HG03095 (cell line): Measurements from ENCODE around the gene GLIS2.

Experiments
- ATAC-seq: cut with Tn5 transposase; IDR thresholded peaks from one replicate; pipeline ENCODE4 v1.9.1; 2021; ENCODE audit warnings: moderate library complexity; ENCODE audit not compliant: unreplicated experiment

GLIS2 gene

DNA sequence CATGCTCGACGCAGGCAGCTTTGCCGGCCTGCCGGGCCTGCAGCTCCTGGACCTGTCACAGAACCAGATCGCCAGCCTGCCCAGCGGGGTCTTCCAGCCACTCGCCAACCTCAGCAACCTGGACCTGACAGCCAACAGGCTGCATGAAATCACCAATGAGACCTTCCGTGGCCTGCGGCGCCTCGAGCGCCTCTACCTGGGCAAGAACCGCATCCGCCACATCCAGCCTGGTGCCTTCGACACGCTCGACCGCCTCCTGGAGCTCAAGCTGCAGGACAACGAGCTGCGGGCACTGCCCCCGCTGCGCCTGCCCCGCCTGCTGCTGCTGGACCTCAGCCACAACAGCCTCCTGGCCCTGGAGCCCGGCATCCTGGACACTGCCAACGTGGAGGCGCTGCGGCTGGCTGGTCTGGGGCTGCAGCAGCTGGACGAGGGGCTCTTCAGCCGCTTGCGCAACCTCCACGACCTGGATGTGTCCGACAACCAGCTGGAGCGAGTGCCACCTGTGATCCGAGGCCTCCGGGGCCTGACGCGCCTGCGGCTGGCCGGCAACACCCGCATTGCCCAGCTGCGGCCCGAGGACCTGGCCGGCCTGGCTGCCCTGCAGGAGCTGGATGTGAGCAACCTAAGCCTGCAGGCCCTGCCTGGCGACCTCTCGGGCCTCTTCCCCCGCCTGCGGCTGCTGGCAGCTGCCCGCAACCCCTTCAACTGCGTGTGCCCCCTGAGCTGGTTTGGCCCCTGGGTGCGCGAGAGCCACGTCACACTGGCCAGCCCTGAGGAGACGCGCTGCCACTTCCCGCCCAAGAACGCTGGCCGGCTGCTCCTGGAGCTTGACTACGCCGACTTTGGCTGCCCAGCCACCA is 65.4 kb downstream of the GLIS2 start:
- ATAC-seq = no peak

- ATAC-seq = no peak
Observed at GRCh38 chr16:4381935-4382794, 66.3 kb downstream of the GLIS2 start.

GRCh38 chr16:4382795-4383357 is 67.0 kb downstream of the GLIS2 start:
- ATAC-seq = no peak

DNA sequence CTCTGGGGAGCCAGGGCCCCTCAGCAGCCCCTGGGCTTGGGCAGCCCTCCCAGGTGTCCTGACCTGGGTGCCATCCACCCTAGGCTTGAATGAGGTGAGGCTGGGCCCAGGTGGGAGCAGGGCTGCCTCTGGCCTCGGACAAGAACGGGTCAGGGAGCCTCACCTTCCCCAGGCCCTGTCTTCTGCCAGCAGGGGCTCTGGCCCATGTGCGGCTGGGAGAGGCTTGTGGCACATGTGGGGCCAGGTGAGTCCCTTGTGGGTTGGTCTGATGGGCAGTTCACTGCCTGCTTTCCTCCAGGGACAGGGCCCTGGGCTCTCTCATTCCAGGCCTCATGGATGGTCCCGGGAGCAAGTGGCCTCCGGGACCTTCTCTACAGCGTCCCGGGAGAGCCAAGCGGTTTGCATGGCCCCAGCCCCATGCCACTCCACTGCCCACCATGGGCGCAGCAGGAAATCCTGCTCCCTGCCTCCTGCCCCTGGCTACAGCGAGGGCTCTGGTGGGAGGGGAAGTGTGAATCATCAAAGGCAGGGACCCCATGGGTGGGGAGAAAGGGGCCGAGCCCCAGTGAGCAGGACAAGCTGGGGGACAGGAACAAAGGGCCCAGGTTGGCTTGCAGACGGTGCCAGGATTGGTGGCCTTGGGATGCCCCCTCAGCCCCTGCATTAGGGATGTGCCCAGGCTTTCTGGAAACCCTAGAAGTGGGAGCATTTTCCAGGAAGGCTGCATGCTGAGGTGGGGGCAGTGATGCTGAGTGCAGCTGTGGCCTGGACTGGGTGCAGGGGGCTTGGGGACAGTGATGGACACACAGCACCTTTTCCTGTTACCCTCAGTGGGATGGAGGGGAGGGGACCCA is 68.0 kb downstream of the GLIS2 start:
- no peak for ATAC-seq

DNA sequence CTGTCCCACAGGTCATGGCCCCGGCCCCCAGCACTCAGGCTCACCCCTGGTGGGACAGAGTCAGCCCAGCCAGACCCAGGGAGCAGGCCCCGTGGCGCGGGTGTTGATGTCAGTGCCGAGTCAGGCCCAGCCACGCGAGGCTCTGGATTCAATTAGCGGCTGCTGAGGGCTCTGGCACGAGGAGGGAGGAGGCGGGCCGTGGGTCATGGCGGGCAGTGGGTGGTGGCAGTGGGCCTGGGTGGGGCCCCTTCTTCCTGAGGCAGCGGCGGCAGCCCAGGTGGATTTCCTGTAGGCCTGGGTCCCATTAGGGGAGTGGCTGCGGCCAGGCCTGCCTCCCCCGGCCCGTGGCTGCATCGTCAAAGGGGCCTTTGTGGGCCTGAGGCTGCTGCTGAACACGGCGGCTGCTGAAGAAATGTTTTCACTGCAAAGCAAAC is 68.7 kb downstream of the GLIS2 start:
- no peak for ATAC-seq

DNA sequence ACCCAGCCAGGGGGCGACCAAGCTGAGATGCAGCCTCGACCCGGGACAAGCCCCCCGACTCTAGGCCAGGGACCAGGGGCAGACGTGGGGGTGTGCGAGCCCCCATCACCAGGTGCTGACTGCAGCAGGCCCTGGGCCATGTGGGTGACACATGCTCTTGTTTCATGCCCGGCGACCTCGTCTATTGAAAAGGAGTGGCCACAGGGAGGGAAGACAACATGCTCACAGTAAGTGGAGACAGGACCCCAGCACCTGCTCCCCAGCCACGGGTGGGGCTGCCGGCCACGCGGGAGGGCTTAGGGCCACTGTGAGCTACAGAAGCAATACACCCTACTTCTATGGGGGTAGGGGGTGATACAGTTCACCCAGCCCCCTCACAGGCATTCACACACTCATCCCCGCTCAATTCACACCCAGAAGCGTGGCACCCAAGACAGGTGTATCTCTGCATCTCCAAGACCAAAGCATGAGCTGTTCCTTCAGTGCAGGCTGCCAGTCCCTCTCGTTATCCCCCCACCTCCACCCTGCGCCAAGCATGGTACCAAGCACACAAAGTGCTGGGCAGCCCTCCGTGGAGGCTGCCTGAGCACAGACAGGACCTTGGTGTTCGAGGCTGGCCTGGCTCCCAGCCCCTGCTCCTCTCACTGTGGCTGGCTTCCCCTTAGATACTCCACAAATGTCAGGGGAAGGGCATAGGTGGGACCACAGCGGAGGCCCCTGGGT is 69.4 kb downstream of the GLIS2 start:
- ATAC-seq = no peak

DNA sequence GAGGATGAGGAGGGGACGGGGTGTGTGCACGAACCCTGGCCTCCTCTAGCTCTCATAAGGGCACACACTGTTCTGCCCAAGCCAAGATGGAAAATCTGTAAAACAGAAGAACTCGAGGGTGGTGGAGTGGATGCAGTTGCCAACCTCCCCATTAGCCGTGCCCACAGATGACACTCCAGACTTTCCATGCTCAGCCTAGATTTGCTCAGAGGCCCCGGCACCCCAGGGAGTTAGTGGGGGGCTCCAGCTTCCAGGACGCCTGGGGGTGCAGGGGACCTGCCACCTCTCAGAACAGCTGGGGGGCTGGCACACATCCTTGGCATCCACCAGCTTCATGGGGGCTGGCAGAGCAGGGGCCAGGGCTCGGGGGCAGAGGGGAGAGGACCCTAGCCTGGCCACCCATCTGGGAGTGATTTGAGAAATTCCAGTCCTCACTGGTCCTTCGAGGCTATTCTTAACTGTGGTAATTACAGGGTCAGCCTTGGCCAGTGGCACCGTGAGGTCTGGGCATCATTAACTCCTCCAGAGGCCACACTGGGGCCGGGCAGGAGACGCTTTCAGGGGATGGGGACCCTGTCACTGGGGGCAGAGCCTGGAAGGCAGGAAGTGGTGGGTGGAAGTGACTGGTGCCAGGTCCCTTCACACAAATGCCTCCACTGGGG is 70.1 kb downstream of the GLIS2 start:
- no peak for ATAC-seq

DNA sequence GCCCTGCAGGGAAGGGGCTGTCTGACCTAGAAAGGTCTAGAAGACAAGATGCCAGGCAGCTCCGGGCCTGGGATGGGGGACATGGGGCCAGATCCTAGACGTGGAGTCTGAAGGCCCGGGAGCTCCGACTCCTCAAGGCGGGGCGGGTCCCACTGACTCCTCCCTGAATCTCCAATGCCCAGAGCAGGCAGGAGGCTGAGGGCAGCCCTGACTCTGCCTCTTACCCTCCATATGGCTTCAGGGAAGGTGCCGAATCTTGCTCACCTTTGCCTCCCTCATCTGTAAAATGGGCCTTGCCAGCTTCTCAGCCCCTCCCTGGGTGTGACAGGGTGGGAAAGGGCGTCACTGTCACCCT is 70.6 kb downstream of the GLIS2 start:
- ATAC-seq = no peak

DNA sequence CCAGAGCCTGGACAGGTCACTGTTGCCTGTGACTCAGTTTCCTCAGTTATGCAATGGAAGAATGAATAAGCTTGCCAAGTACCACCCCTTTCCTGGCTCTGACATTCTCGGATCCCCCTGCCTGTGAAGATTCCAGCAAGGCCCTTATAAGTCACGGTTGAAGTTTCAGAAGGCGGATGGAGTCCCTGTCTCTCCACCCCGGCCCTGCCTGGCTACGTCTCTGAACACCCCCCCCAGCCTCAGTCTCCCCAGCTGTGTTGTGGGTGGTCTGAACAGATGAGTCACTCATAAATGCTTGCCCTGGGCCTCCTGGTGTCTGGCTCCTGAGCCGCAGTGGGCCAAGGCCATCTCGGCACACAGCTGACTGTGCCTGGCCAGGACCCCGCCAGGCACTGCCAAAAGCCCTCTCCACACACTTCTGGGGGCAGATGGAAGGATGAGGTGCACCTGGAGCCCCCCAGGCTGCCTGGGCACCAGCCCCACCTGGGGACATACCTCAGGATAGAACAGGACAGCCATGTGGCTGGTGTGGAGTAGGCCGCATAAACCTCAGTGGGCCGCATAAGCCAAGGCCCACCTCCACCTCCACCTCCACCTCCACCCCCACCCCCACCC is 71.2 kb downstream of the GLIS2 start:
- no peak for ATAC-seq

DNA sequence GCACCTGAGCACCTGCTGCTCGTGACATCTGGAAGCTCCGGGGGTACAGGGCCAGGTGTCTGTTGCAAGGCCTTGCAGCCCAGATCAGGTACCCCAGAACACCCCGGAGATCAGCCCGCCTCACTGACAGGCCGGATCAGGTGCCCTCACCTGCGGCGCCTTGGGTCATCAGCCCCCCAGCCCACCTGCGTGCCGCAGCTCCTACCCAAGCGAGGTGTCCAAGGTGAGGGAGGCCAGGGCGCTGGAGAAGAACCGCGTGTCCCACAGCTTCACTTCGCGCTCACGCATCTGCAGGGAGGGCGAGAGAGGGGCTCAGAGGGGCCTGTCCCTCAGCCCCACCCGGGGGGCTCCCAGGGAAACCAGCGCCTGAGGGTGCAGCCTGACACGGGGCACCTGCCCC is 71.9 kb downstream of the GLIS2 start:
- ATAC-seq = no peak

DNA sequence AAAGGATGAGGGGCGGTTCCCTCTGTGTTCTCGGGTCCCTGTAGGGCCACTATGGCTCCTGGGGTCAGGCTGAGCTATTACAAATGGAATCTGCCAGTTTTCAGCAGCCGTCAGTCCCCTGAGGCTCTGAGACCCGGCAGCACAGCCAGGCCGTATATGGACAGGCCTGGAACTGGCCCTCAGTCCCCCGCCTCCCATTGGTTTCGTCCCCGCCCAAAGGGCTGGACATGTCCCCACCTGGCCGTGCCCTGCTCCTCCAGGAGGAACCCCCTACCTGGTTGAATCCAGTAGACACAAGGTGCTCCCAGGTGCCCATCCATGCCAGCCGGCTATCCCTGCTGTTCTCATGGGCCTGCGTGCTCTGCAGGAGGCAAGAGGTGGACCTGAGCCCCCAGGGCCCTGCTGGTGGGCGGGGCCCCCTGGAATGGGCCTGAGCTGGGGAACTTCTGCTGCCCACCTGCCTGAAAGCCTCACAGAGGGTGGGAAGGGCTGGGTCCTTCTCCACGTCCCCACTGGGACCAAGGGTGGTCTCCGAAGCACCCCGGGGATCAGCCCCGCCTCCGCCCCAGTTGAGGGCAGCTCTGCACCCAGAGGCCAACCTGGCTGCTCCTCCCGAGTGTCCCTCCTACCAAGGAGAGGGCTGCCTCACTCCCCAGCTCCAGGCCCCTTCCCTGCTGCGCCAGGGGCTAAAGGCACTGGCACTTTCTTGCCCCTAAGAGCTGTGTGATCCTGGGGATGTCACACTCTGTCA is 72.6 kb downstream of the GLIS2 start:
- no peak for ATAC-seq
